SU-DHL-6 (cell line): ENCODE measurements around the gene RRAS2.
"Not testable (repeated sequence)": the region's sequence is repeated elsewhere in the genome, so short reads cannot be mapped to it uniquely, and the experiment has no call there.

Experiments
- CTCF ChIP-seq: fragments of 200-600 bp; sonication (generic); IDR thresholded peaks from one replicate; pipeline ENCODE4 v1.5.1; 2017; ENCODE audit warnings: antibody characterized with exemption, mild to moderate bottlenecking, low read length, moderate library complexity; ENCODE audit not compliant: insufficient read depth, poor library complexity, severe bottlenecking
- EZH2phosphoT487 ChIP-seq: fragments of 200-600 bp; sonication (generic), shearing (Covaris generic); conservative IDR thresholded peaks from 2 replicates; pipeline ENCODE4 v1.6.1; 2018; ENCODE audit warnings: mild to moderate bottlenecking, antibody characterized with exemption, low read length, moderate library complexity, mixed read lengths

- TF ChIP-seq CTCF, EZH2phosphoT487: not testable (repeated sequence)
Observed at GRCh38 chr11:14278869-14279268, 80.1 kb downstream of the RRAS2 start.
